AG09319 (cell line): Measurements from ENCODE around the gene SLC18A3.

Experiments
- DNase-seq: peaks from one replicate; pipeline ENCODE4 v3.0.0-alpha.2; 2010; ENCODE audit warnings: low read depth; ENCODE audit errors: extremely low read depth
- TF ChIP-seq, protein P1 (sequence below): IDR thresholded peaks from 2 replicates; pipeline ENCODE4 v1.5.1; 2011; ENCODE audit warnings: low read depth, mild to moderate bottlenecking, inconsistent platforms, low read length, moderate library complexity

The SLC18A3 gene

DNA sequence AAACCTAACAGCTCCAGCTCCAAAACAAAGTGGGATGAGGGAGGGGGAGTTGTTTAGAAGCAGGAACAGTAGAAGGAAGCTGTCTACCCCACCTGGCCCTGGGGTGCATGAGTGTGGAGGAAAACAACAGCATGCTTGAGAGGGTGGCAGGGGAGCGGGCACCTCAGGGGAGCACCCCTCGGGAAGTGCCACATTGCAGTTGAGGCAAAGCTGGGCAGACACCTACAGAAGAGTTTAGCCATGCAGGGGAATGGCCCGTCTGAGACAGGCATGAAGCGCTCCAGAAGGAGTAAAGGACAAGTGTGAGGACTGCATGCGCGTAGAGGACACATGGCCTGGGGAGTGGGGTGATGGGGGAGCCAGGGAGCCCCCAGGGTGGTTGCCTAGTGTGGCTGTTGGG, 21.9 kb downstream of the SLC18A3 start:
- no peak for DNase-seq
- TF ChIP-seq, protein P1, sequence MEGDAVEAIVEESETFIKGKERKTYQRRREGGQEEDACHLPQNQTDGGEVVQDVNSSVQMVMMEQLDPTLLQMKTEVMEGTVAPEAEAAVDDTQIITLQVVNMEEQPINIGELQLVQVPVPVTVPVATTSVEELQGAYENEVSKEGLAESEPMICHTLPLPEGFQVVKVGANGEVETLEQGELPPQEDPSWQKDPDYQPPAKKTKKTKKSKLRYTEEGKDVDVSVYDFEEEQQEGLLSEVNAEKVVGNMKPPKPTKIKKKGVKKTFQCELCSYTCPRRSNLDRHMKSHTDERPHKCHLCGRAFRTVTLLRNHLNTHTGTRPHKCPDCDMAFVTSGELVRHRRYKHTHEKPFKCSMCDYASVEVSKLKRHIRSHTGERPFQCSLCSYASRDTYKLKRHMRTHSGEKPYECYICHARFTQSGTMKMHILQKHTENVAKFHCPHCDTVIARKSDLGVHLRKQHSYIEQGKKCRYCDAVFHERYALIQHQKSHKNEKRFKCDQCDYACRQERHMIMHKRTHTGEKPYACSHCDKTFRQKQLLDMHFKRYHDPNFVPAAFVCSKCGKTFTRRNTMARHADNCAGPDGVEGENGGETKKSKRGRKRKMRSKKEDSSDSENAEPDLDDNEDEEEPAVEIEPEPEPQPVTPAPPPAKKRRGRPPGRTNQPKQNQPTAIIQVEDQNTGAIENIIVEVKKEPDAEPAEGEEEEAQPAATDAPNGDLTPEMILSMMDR = no peak

DNA sequence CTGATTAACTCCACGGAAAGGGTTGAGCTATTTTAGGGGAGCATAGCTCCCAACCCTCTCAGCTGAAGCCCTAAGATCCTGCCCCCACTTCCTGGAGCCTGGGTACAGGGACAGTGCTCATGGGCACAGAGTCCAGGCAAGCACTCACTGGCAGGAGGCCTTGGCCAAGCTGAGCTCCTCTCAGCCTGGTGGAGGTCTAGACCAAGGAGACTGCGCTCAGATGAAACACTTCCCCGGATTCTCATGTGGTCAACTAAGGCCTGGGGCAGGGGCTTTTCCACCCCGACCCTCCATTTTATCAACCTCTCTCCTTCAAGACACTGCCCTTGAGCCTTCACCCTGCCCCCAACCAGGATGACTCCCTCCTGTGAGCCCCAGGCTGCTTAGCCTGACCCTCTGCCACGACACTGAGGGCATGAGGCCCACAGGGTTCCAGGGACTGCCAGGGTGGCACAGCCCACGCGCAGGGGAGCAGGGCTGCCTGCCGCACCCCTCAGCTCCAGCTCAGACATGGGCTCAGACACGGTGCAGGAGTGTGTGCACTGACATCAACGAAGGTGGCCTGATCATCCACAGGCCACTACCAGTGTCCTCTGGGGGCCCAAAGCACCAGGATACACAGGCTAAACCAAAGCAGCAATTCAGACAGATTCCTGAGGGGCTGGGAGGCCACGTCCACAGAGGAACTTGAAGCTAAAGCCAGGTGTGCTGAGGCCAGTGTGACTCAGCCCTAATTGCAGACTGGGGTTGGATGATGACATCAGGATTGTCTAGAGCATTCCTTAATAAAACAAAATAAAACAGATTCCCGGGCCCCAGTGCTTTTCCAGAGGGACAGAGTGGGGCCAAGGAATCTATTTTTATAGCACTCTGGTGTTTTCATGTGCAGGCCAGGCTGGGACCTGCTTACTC, 22.6 kb downstream of the SLC18A3 start:
- no peak for DNase-seq
- TF ChIP-seq, protein P1 = no peak

DNA sequence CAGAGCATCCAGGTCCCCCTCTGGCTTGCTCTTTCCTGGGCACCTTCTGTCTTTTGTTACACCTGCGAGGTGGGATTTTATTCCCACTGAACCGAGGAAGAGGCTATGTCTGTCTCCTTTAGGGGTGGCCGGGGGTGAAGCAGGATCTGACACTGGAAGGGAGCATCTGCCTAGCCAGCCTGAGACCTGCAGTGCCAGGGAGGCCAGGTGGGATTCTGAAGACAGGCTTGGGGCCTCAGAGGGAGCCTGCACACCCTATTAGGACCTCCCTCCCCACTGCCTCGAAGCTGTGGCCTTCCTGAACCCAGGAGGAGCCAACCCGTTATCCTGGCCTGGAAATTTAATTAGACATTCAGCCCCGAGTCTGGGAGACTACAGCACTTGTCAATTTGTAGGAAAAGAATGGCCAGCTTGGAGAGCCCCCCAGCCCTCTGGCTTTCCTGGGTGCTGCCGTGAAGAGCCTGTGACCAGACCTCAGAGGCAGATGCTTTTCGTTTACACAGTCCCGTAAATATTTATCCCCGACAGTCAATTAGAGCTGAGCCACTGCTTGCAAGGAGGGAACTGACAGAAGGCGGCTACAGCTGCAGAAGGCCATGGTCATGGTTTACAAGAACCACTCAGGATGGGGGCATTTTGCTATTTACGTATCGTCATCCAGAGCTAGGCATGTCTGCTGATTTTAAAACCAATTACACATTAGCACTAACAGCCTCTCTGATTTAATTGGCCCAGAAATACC, 23.4 kb downstream of the SLC18A3 start:
- TF ChIP-seq, protein P1 = no peak
- no peak for DNase-seq

DNA sequence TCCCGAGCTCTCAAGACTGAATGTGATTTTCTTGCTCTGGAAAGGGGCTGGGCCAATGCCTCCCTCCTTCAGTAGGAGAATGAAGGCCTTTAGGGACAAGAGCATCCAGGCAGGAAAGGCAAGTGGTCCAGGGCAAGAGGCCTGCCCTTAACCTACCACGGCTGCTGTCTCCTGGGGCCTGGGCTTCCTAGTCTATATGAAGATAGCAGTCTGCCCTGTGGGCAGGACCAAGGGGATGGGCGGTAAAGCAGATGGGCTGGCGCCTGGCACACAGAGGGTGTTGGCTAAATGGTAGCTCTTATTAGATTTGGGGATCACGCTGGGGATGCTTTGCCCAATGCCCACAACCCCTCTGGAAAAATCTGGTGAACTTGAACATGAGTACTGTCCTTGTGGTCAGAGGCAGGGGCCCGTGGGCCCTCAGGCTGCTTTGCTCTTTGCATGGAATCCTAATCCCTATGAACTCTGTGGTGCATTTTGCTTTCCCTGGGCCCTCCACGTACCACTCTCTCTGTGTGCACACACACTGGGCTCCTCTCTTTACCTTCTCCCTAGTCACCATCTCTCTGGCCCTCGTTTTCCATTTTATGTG, 24.1 kb downstream of the SLC18A3 start:
- no peak for DNase-seq
- TF ChIP-seq, protein P1 = no peak

DNA sequence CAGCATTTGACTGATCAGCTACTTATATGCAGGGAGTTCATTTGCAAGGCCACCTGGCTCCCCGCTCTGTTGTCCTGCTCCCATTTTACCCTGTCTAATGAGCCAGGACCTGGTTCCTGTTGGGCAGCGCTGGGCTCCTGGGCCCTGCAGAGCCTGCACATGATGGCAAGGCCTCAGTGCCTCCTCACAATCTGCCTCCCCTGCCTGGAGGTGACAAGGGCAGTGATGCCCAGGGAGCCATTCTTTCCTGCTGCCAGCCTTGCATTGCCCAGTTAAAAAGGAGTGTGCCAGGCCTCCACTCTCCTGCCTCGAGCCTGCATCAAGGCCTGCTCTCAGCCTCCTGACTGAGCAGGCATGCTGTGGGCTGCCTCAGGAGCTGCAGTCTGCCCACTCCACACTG, 32.2 kb downstream of the SLC18A3 start:
- DNase-seq = no peak
- TF ChIP-seq, protein P1 = no peak

DNA sequence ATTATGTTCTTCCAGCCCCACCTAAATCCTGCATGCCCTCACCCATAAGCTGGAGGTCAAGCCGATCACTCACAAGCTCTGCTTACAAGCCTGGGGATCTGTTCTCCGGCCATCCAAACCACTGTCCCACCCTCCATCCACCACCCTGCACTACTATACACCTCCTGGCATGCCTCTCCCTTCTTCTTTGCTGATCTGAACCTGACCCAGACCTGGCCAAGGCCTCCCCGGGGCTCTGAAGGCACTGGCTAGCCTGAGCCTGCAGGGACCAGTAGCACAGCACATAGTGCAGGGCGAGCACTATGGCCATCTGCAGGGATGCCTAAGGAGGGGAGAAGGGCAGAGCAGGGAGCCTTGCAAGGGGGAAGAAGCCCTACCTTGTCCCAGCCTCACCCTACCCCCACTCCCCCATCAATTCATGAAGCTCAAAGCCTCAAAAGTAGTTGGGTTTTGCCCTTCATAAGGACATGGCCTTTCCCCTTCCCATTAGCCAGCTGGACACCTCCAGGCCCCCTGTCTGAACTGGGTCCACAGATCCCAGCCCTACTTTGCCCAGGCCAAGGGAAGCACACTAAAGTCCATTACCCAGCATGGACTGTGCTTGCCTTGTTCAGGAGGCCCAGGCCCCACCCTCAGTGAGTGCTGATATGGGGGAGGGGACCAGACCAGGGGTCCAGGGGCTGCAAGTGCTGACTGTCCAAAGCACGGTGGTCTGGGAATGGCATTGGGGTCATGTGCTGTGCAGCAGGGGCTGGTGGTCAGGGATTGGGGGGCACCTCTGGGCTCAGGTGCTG, 33.3 kb downstream of the SLC18A3 start:
- TF ChIP-seq, protein P1 = no peak
- DNase-seq = no peak
